Astrocyte of the cerebellum (primary cell): ENCODE results near the gene KIAA0040.

Experiments
- DNase-seq: peaks from one replicate; pipeline ENCODE4 v3.0.0-alpha.2; 2011; ENCODE audit warnings: low read depth
- H3K4me3 ChIP-seq: 2 replicates; pipeline ENCODE4 v1.5.1; 2011; ENCODE audit warnings: mild to moderate bottlenecking, low read depth, low read length, moderate library complexity
- in situ Hi-C: cut with HindIII; loops from 2 replicates; pipeline ENCODE4 v1.10.0; 2017; ENCODE audit warnings: low sequenced_read_pairs
- TF ChIP-seq, protein P1 (sequence below): IDR thresholded peaks from 2 replicates; pipeline ENCODE4 v1.5.1; 2012; ENCODE audit warnings: low read length, low read depth, moderate library complexity, mild to moderate bottlenecking; ENCODE audit errors: missing control alignments

Gene KIAA0040

DNA sequence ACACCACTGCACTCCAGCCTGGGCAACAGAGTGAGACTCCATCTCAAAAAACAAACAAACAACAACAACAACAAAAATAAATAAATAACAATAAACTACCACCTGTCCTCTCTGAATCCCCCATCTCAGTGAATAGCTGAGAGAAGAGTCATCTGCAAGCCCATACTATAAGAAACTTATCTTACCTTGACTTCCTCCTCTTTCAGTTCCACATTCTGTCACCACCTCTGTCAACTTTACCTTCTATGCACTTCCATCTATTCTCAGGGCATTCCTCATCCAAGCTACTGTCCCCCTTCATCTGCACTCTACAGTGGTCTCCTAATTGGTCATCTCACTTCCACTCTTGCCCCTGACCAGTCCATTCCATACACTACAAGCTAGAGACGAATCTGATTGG lies 58.1 kb downstream of the KIAA0040 start:
- in situ Hi-C loops, result no loop called here
- no peak overlapping the region for H3K4me3 ChIP-seq
- no peak for DNase-seq
- TF ChIP-seq, protein P1, sequence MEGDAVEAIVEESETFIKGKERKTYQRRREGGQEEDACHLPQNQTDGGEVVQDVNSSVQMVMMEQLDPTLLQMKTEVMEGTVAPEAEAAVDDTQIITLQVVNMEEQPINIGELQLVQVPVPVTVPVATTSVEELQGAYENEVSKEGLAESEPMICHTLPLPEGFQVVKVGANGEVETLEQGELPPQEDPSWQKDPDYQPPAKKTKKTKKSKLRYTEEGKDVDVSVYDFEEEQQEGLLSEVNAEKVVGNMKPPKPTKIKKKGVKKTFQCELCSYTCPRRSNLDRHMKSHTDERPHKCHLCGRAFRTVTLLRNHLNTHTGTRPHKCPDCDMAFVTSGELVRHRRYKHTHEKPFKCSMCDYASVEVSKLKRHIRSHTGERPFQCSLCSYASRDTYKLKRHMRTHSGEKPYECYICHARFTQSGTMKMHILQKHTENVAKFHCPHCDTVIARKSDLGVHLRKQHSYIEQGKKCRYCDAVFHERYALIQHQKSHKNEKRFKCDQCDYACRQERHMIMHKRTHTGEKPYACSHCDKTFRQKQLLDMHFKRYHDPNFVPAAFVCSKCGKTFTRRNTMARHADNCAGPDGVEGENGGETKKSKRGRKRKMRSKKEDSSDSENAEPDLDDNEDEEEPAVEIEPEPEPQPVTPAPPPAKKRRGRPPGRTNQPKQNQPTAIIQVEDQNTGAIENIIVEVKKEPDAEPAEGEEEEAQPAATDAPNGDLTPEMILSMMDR, result no peak

- in situ Hi-C loops, result no loop called here
- H3K4me3 ChIP-seq, result no peak overlapping the region
- DNase-seq, result no peak
- TF ChIP-seq, protein P1, result no peak
Observed at GRCh38 chr1:175133673-175134435, 58.7 kb downstream of the KIAA0040 start.

- in situ Hi-C loops, result no loop called here
- H3K4me3 ChIP-seq, result no peak overlapping the region
- TF ChIP-seq, protein P1, result no peak
- DNase-seq, result no peak
Observed at GRCh38 chr1:175132436-175132835, 60.1 kb downstream of the KIAA0040 start.

DNA sequence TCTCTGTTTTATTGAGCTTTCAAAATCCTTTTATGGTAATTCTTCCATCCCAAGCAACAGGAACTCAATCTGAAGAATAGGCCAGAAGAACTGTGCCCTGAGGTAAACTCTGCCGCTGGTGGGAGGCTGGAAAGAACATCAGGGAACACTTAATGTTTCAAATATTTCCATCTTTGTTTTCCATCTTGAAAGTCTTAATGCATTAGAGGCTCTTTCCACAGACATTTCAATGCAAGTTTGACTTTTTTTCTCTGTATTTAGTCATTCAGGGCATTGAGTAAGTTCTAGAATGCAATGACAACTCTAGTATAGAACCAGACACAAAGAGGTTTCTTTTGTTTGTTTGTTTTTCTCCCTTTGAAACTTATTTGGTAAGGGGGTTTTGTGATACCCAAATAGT lies 61.5 kb downstream of the KIAA0040 start:
- no peak overlapping the region for H3K4me3 ChIP-seq
- in situ Hi-C loops, result no loop called here
- DNase-seq, result no peak
- TF ChIP-seq, protein P1, result no peak

GRCh38 chr1:175130649-175131045 lies 61.9 kb downstream of the KIAA0040 start:
- in situ Hi-C loops, result no loop called here
- TF ChIP-seq, protein P1, result no peak
- no peak for DNase-seq
- H3K4me3 ChIP-seq, result no peak overlapping the region

DNA sequence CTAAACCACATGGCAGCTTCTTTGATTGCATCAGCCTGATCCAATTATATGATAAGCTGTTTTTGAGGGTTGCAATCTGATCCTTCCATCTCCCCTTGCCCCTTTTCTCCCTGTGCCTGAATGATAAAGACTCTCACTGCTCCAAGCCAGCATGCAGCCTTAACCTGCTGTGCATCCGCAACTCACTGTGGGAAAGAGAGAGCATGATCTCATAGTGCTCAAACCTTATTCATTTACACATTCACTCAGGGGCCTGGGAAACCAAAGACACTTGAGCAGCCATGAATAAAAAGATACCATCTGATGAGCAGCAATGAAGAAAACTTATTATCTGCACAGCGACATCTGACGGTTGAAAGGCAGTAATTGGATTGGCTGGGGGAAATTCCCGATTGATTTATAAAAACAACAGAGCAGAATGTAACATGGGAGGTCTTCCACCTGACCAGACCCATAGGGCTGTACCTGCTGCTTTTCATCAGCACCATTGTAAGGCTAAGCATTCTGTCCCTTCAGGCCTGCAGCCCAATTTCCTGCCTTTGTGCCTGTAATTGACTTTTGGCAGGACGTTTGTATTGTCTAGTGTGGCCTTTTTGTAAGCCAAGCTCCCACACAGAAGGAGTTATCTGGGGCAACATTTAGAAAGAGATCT lies 62.5 kb downstream of the KIAA0040 start:
- no peak for DNase-seq
- no peak overlapping the region for H3K4me3 ChIP-seq
- TF ChIP-seq, protein P1, result no peak
- in situ Hi-C loops, result no loop called here
